ENCODE data around the gene ENTHD1.

The ENTHD1 gene

DNA sequence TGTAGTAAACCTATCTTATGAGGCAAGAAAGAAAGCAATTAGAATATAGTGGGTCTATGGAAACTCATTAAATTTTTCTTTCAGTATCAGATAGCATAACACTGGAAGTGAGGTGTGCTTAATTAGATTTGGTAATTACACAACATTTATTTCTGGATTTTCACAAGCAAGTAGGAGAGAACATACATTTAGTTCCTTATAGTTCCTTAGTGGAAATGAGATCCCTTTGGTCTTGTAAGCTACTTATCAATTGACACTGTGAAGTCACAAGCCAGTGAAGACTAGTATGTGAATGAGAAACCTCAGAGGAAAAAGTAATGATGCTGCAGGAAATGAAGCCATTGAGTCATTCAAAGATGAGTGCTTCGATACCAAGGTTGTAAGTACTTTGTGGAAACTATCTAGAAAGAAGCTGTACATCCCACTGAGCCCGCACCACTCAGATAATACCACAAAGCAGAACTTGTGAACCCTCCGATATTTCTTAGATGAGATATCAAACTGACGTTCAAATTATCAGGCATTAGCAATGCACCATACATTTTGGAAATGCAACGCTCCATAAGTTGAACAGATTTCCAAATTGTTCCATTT lies 53.5 kb downstream of the ENTHD1 start:
- DNase-seq = no peak

DNA sequence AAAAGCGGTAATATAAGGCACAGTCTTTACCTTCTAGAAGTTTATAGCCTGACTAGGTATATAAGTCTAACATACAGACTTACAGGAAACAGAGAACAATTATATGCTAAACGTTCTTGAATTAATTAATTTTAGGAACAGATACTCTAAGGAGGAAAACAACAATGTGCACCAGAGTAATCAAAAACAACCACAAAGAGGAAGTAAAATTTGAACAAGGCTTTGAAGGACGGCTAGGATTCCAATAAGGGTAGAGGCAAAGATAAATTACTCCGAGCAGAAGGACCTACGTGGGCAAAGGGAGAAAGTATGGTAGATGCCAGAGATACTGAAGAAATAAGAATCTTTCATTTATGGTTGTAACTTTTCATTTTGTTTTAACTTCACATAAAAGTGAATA lies 54.4 kb downstream of the ENTHD1 start:
- no peak for DNase-seq

DNA sequence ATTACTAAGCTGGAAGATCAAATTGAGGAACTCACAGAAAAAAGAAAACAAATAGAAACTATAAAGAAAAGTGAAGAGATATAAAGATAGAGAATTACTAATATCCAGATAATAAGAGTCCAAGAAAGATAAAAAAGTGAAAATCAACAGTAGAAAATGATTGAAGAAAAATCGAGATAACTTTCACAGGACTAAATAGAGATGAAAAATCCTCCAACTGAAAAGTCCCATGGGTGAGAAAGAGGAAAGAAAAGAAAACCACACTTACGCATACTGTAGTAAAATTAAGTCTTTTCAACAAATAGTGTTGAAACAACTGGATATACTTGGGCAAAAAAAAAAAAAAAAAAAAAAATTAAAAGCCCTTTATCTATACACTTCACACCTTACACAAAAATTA lies 60.0 kb downstream of the ENTHD1 start:
- no peak for DNase-seq

DNA sequence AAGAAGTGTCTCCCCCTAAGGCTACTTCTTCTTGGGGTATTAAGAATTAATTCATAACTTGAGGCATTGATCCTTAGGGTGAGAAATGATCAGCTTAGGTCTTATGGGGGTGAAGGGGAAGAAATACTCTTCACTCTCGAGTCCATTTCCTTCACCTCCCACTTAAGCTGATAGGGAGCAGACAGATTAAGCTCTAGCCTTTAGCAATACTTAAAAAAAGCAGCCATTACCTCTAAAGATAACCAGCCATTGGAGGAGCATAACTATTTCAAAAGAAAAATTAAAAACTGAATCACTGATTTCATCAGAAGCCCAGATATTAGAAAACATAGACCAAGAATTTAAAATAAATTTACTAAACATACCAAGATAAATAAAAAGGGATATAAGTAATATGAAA lies 60.5 kb downstream of the ENTHD1 start:
- DNase-seq = no peak

DNA sequence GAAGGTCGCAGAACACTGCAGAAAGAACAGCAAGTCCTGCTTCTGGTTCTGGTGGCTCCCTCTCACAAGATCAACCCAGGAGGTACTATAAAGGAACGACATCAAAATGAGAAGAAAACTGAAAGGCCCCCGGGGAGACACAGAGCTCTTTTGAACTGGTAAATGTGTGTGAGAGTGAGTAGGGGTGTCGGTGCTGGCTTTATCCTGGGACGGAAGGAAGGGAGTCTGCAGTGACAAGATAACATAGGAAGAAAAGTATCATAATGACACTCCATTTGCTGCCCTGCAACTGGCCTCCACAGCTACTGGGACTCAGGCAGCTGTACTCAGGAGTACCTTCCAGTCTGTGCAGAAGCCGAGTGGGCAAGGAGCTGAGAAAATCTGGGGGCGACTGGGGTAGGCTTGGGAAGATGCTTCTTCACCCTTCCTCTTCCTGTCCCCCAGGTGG lies 60.9 kb downstream of the ENTHD1 start:
- DNase-seq = no peak

DNA sequence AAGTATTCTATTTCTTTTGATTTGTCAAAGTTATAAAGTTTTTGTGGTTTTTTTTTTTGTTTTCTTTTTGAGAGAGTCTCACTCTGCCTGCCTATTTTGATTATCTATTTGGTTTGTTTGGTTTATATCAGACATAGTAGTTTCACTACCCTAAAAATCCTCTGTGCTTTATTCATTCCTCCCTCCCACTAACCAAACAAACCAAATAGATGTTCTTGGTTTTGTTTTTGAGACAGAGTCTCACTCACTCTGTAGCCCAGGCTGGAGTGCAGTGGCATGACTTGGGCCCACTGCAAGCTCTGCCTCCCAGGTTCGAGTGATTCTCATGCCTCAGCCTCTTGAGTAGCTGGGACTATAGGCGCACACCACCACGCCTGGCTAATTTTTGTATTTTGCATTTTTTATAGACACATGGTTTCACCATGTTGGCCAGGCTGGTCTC lies 67.9 kb downstream of the ENTHD1 start:
- no peak for DNase-seq

DNA sequence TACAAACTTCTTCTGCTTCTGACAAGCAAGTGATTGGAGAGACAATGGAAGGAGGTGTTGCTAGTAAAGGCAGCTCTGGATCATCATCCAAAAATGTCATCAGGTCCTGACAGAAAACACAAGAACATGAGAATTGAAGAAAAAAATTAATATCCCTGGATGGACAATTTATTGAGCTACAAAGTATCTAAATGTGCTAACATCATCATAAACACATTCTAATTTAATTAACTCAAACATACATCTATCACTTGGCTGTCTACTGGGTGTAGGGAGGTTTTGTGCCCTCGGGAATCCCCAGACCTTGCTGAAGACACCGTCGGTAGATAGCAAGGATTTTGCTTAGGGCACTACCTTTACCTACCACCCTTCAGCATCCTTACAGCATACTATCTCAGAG lies 72.6 kb downstream of the ENTHD1 start:
- no peak for DNase-seq

DNA sequence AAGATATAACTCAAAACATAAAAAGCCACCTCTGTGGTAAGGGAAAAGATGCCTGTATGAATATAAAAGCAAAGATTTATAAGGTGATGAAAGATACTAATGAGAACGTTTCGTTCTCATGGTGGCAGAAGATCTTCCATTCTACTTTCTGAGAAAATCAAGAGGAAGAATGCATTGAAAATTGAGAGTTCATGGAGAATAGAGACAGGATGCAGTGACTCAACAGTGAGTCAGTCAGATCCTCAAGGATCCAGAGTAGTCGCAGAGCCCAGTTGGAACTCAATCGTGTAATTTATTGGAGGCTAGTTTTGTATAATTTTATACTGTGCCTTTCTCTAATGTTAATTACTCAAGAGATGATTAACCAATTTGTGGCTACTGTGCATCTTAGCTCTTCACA lies 73.3 kb downstream of the ENTHD1 start:
- DNase-seq = no peak

DNA sequence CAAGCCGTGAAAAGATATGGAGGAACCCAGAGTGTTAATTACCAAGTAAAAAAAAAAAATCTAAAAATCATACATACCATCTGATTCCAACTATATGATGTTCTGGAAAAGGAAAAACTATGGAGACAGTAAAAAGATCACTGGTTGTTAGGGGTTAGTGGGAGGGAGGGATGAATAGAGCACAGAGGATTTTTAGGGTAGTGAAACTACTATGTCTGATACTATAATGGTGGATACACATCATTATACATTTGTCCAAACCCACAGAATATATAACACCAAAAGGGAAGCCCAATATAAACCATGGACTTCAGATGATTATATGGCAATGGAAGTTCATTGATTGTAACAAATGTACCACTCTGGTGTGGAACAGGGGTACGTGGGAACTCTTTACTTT lies 74.1 kb downstream of the ENTHD1 start:
- DNase-seq = no peak

DNA sequence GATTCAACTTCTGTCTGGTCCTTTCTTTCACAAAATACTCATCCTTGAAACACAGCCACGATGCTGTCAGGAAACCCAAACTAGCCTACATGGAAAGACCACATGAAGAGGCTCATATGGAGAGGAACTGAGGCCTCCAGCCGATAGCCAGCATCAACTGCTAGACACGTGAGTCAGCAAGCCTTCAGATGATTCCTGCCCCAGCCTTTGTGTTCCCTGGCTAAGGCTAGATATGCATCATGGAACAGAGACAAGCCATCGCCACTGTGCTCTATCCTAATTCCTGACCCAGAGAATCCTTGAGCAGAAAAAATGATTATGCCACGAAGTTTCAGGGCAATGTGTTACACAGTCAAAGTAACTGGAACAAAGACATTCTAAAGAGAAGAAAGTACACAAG lies 75.5 kb downstream of the ENTHD1 start:
- no peak for DNase-seq

DNA sequence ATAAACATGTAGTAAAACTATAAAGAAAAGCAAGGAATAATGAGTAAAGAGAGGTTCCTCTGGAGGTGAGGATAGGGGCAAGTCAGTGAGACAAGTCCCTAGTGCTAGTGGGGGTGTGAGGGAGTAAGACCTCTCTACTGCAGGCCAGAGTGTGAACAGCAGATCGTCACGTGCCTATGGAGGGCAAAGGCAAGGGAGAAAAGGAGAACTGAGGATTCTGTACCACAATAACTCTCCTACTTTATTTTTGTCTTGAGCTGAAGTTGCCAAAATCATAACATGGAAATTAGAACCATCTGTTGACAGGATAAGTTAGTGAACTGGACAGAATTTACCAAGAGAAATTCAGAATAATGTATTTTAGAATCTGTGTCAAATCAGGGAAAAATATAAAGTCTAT lies 77.6 kb downstream of the ENTHD1 start:
- no peak for DNase-seq

DNA sequence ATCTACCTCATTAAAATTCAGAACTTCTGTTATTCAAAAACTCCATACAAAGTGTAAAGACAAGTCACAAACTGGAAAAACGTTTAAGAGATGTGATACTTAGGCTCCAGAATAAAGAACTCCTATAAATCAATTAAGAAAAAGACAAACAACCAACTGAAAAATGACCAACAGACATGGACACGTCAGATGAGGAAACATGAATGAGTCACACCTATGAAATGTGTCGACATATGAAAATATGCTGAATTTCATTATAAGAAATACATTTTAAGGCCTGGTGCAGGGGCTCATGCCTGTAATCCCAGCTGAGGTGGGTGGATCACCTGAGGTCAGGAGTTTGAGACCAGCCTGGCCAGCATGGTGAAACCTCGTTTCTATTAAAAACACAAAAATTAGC lies 78.7 kb downstream of the ENTHD1 start:
- DNase-seq = no peak

DNA sequence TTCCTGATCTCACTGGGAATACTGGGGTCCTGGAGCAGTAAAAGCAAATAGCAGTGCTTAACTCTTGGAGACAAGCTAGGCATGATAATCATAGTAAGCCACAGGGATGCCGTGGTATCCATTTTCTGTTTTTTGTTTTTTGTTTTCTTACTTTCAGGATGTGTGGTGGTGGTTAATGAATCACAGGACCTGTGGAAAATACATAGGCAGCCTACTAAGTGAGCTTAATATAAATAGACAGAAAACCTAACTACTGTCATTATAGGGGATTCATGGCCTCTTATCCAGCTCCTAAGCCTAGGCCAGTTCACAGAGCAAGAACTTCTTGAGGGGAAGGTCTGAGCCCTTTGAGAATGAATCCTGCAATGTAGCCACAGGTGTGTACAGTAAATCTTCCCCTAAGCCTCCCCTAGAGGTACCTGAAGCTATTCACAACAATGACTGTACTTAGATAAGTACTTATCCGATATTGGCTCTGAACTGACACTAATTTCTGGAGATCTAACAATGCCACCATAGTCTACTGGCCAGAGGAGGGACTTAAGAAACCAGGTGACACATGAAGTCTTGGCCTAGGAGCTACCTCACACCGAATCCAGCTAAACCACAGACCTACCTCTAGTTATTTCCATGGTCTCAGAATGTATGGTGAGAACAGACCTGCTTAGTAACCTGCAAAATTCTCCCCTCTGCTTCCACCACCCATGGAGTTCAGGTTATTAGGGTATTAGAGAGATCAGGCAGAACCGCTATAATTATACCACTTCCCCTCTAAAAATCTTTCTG lies 83.6 kb downstream of the ENTHD1 start:
- no peak for DNase-seq

DNA sequence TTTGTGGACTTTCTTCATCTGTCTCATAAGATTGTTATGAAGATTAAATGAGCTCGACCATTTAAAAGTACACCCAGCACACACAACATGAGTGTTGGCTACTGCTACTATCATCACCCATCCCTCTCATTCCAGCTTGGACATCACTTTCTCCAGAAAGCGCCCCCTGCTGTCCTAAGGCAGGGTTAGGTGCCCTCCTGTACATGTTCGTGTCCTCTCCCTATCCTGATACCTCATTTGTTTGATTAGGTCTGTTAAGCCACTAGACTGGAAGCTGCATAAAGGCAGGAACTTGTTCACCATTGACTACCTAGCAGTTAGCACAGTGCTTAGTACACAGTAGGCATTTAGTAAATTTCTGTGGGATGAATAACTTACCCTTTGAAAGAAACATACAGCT lies 85.5 kb downstream of the ENTHD1 start:
- DNase-seq = peak in 1 of 2 experiments; percentile 11

DNA sequence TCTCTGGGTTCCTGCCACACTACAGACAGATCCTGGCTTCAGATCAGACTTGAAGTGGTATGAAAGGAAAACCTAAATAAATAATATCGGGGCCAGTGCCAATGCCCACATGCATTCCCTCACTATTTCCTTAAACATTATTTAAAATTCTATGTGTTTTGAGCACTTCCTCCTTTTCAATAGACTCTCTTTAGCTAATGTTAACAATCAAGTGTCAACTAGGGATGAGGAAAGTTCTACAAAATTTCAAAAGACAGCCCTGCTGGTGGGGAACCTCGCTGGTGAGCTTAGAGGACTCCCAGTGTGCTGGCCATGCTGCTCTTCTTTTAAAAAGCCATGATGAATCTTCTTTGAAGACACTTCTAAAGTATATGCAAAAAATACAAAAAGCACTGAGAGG lies 87.5 kb downstream of the ENTHD1 start:
- DNase-seq = no peak

DNA sequence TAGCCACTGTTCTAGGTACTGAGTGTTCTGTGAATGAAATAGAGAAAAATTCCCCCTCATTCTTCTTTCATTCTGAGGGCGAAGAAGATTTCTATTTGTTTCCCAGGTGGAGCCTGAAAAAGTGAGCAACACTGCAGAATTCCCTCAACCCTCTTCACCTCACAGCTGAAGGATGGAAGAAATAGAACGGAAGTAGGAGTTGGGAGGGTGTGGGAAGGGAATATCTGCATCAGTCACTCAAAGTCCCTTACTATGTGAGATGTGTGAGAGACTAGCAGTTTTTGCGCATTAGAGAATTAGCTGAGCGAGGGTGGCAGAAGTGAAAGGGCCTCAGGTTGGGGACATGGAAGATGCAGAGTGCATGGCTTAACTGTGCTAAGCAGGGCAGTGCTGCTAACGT lies 88.4 kb downstream of the ENTHD1 start:
- DNase-seq = no peak

DNA sequence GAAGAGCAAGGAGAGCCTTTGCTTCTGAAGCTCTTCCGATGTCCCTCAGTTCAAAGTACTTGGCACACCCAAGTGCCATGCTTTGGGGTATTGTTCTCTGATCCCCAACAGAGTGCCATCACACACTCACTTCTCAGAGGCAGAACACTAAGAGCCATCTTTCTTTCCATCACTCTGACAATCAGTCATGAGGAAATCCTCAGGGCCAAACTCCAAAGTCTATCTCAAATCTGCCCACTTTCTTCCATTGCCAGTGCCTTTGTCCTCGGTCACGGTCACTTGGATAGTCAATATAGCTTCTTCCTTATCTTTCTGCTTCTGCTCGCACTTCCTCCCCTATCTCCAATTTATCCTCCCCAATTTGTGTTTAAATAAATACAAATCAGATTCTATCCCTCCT lies 90.9 kb downstream of the ENTHD1 start:
- no peak for DNase-seq

DNA sequence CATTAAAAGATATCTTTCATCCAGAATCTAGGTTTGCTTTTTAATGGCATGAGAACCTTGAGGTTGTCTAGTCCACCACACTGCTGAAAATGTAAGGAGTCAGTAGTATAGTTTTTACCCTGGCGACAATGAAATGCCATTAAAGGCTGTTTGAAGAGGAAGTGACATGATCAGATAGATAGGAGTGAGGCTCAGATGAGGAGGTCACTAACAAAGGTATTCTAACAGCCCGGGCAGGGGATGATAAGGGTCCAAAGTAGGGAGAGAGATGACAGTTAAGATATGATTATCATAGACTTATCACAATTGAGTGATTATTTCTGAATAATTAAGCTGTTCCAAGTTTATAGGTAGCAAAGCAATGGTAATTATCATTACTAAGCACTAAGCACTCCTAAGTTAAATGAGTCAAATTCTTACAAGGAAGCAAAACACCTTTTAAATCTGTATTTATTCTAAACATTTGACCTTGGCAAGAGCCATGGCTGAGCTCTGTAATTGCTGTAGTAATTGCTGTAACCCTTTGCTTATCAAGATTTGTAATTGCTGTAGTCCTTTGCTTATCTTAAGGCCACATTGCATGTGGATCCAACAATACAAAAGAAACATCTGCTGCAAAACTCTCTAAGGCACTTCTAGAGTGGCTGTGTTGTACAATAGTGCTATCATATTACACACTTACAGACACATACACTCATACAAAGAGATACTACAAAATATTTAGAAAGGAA lies 92.6 kb downstream of the ENTHD1 start:
- DNase-seq = no peak

DNA sequence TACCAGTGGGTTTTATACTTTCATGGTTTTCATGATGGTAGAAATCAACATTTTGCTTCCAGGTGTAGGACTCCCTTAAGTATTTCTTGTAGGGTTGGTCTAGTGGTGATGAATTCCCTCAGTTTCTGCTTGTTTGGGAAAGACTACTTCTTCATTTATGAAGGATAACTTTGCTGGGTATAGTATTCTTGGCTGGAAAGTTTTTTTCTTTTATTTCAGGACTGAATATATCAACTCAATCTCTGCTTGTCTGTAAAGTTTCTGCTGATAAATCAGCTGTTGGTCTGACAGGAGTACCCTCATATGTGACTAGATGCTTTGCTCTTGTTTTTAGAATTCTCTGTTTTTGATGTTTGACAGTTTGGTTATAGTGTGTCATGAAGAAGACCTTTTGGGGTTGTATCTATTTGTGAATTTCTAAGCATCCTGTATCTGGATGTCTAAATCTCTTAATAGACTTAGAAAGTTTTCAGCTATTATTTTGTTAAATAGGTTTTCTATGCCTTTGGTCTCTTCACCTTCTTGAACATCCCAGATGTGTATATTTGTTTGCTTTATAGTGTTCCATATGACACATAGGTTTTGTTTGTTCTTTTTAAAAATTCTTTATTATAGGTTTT lies 95.9 kb downstream of the ENTHD1 start:
- no peak for DNase-seq

DNA sequence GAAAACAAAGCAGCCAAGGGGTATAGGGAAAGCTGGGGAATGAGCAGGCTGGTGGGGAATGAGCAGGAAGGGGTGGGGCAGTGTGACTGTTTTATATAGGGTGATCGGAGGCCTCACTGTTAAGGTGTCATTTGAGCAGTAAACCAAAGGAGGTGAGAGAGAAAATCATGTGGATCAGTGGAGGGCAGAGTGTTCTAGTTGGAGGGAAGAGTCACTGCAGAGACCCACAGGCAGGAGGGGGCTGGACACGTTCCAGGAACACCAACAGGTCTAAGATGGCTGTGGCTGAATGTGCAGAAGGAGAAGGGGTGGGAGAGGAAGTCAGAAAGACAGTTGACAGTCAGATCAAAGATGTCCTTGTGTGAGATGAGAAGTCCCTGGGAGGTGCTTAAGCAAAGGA lies 103.8 kb downstream of the ENTHD1 start:
- DNase-seq = no peak

DNA sequence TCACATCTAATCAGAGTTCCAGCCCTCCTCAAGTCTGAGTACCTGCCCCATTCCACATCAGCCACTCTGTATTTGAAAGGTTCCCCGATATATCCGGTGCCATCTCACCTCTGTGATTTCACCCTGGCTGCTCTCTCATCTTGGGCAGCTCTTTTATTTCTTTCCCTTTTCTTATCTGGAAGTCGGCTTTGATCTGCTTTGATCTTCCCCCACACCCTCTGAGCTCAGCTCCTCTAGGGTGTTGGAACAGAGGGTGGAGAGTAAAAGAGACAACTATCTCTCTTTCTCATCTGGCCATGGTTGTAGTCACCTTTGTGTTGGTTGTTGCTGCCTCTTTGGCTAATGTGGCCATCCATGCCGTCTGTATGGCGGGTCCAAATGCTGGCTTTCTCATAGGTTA lies 108.3 kb downstream of the ENTHD1 start:
- no peak for DNase-seq

DNA sequence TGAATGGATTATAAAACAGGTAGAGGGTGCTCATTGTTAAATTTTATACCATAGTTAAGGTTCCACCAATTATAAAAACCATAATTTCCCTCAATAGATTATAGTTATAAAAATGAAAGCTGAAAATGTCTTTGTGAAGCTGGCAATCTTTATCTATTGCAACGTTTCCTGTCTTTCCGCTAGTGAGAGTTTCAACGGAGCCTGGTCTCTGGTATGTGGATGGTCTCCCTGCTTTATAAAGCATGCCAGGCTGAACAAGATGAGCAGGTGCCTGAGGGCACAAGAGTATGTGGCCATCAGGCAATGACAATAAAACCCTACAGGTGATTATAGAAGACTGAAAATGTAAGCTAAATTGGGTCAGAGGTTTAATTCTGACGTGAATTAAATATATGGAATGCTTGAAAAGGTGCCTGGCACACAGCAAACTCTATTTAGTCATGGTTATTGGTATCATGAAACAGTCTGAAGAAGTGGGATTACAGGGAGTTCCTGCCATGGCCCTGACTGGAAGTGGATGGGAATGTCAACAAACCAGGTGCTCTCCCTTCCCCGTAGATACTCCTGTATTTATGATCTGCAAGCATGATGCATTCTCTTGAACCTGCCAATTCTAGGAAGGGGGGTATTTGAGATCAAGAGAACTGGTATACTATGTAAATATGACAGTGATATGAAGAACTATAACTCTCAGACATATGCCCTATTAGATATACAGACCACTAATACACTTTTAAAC lies 115.7 kb downstream of the ENTHD1 start:
- no peak for DNase-seq

Data from NCI-H446 (cell line).